CD14-positive monocyte (primary cell): ENCODE measurements around the gene SLC1A7. TPM values are rescaled to one million over a fixed set of nuclear protein-coding genes. Genes with fewer than 3 reads are reported as not detected.

Experiments used
- DNase-seq, 3 donors: peaks; one replicate each; pipeline ENCODE4 v3.0.0-alpha.2; 2011 to 2022
- H2AFZ ChIP-seq: 2 replicates; pipeline ENCODE4 v1.6.0; 2012; ENCODE audit warnings: mild to moderate bottlenecking, low read depth, low read length, inconsistent platforms; ENCODE audit not compliant: insufficient read depth, poor library complexity, severe bottlenecking
- H3K27ac ChIP-seq, 2 donors: 1 replicate in 1 of 2; 2 replicates in 1 of 2; pipeline ENCODE4 v1.5.1; 2012 to 2013; ENCODE audit warnings: low read length in 2 of 2, control low read depth in 1 of 2, inconsistent platforms in 1 of 2, low read depth in 1 of 2, mild to moderate bottlenecking in 1 of 2
- H3K27me3 ChIP-seq, 2 donors: one replicate each; pipeline versions ENCODE4 v1.6.0 to v1.6.1; 2011 to 2013; ENCODE audit warnings: low read length in 2 of 2; ENCODE audit not compliant: control insufficient read depth in 2 of 2, insufficient read depth in 2 of 2
- H3K36me3 ChIP-seq, 2 donors: replicated peaks in 1 of 2; 1 replicate in 1 of 2; 2 replicates in 1 of 2; pipeline versions ENCODE4 v1.5.1 to v1.6.1; 2012 to 2013; ENCODE audit warnings: low read length in 2 of 2, control low read depth in 1 of 2, inconsistent platforms in 1 of 2, mild to moderate bottlenecking in 1 of 2; ENCODE audit not compliant: insufficient read depth in 2 of 2, control insufficient read depth in 1 of 2
- H3K4me1 ChIP-seq, 2 donors: 1 replicate in 1 of 2; 2 replicates in 1 of 2; pipeline versions ENCODE4 v1.5.1 to v1.6.1; 2012 to 2013; ENCODE audit warnings: low read length in 2 of 2, control low read depth in 1 of 2, inconsistent platforms in 1 of 2, mild to moderate bottlenecking in 1 of 2, moderate library complexity in 1 of 2; ENCODE audit not compliant: insufficient read depth in 2 of 2, control insufficient read depth in 1 of 2
- H3K4me2 ChIP-seq: replicated peaks from 2 replicates; pipeline ENCODE3; 2012; ENCODE audit warnings: low read length, moderate library complexity, mild to moderate bottlenecking; ENCODE audit not compliant: poor library complexity, severe bottlenecking; ENCODE audit errors: extremely low read depth
- H3K4me3 ChIP-seq, 3 experiments: fragments of 200-600 bp in 1 of 3; sonication (generic) in 1 of 3; replicated peaks in 1 of 3; 1 replicate in 2 of 3; 2 replicates in 1 of 3; pipeline ENCODE4 v1.5.1; 2011 to 2013; ENCODE audit warnings: low read length in 3 of 3, mild to moderate bottlenecking in 3 of 3, control low read depth in 2 of 3, low read depth in 2 of 3, inconsistent platforms in 1 of 3, moderate library complexity in 1 of 3
- H3K79me2 ChIP-seq: 2 replicates; pipeline ENCODE4 v1.6.0; 2012; ENCODE audit warnings: mild to moderate bottlenecking, control low read depth, inconsistent platforms, low read length, moderate library complexity; ENCODE audit not compliant: insufficient read depth
- H3K9ac ChIP-seq: 2 replicates; pipeline ENCODE4 v1.6.0; 2017; ENCODE audit warnings: low read length, mild to moderate bottlenecking; ENCODE audit not compliant: insufficient read depth, poor library complexity, severe bottlenecking
- H3K9me3 ChIP-seq, 2 donors: replicated peaks in 1 of 2; 1 replicate in 1 of 2; 2 replicates in 1 of 2; pipeline versions ENCODE4 v1.5.1 to v1.6.1; 2012 to 2013; ENCODE audit warnings: low read length in 2 of 2, control low read depth in 1 of 2; ENCODE audit not compliant: control insufficient read depth in 1 of 2, insufficient read depth in 1 of 2
- H4K20me1 ChIP-seq: 2 replicates; pipeline ENCODE4 v1.6.0; 2012; ENCODE audit warnings: mild to moderate bottlenecking, low read length, control low read depth, moderate library complexity; ENCODE audit not compliant: insufficient read depth
- H3K27ac Mint-ChIP-seq, 7 donors: one replicate each; pipeline ENCODE4 v1.8.0; 2020; ENCODE audit warnings: mild to moderate bottlenecking in 7 of 7, mixed read lengths in 7 of 7, moderate library complexity in 6 of 7, inconsistent platforms in 2 of 7
- H3K27me3 Mint-ChIP-seq, 3 donors: one replicate each; pipeline ENCODE4 v1.8.0; 2021 to 2022; ENCODE audit warnings: low read depth in 3 of 3, mild to moderate bottlenecking in 3 of 3, mixed read lengths in 3 of 3, moderate library complexity in 3 of 3, inconsistent platforms in 1 of 3
- H3K36me3 Mint-ChIP-seq, 2 donors: one replicate each; pipeline ENCODE4 v1.8.0; 2020; ENCODE audit warnings: mixed read lengths in 2 of 2, inconsistent platforms in 1 of 2, mild to moderate bottlenecking in 1 of 2
- H3K4me1 Mint-ChIP-seq: one replicate; pipeline ENCODE4 v1.8.0; 2020; ENCODE audit warnings: mild to moderate bottlenecking, mixed read lengths
- H3K4me3 Mint-ChIP-seq, 2 donors: one replicate each; pipeline ENCODE4 v1.8.0; 2020; ENCODE audit warnings: mild to moderate bottlenecking in 2 of 2, mixed read lengths in 2 of 2, moderate library complexity in 1 of 2
- H3K9me3 Mint-ChIP-seq, 7 donors: one replicate each; pipeline ENCODE4 v1.8.0; 2020 to 2022; ENCODE audit warnings: mixed read lengths in 7 of 7, mild to moderate bottlenecking in 6 of 7, moderate library complexity in 6 of 7, inconsistent platforms in 2 of 7
- CTCF ChIP-seq: fragments of 200-600 bp; IDR thresholded peaks from one replicate; pipeline ENCODE4 v1.8.0; 2022; ENCODE audit warnings: antibody characterized with exemption, mild to moderate bottlenecking
- WGBS: methylation state at CpG from one replicate; pipeline ENCODE4 v1.1.5; 2013; ENCODE audit warnings: missing lambda C conversion rate; ENCODE audit not compliant: insufficient coverage; 5-methylcytosine and 5-hydroxymethylcytosine counted together
- intact Hi-C, 2 donors: fragments of 100-400 bp; cut with micrococcal nuclease; formaldehyde crosslinking; loops; one replicate each; pipeline versions ENCODE4 v1.15.0 to v1.15.1; 2023
- polyA plus RNA-seq, 3 donors: library from polyadenylated mRNA; depleted of rRNA in 1 of 3; unstranded in 2 of 3; stranded (reverse) in 1 of 3; fragments of 300-500 nt in 2 of 3; fragments of >200 nt in 1 of 3; fragmentation: Illumina TruSeq in 2 of 3; gene quantifications; 1 replicate in 2 of 3; 2 replicates in 1 of 3; pipeline ENCODE4 v1.2.3, GENCODE V29; 2012 to 2021

The SLC1A7 gene
- polyA plus RNA-seq, 3 donors, result not detected

DNA sequence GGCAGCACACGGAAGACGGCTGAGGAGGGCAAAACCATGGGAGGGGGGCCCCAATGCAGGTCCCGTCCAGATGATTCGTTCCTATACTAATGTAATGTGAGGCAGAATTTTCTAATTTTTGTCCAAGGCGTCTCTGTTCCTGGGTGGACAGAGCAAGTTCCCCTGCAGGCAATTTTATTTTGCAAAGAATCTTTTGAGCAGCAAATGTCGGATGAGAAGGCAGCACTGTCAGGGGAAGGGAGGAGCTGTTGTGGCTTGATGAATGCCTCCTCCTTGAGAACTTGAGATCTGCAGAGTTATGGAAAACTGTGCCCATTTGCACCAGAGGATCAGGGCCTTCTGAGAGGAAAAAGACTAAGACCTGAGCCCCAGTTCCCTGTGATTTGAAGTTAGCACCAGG, 17.3 kb downstream of the SLC1A7 start:
- DNase-seq, result no peak
- no peaks in the 10 kb centered on the region for H3K4me1 Mint-ChIP-seq
- Histone ChIP-seq H3K79me2 (no peaks in the 10 kb centered on the region), H3K36me3 (no peaks in the 10 kb centered on the region), H3K9ac (no peak overlapping the region), H3K9me3 (no peaks in the 10 kb centered on the region), H4K20me1 (no peaks in the 10 kb centered on the region), H3K27me3 (no peaks in the 10 kb centered on the region), H3K4me3 (no peak overlapping the region), H3K4me2 (no peak overlapping the region), H2AFZ (no peak overlapping the region), H3K4me1 (no peaks in the 10 kb centered on the region), H3K27ac (no peak overlapping the region)
- intact Hi-C loops, result no loop called here
- H3K9me3 Mint-ChIP-seq, result peaks cover 0 to 2% (median 0%) of the 10 kb centered on the region in 7 donors
- H3K27ac Mint-ChIP-seq, result no peak overlapping the region
- no peak overlapping the region for H3K4me3 Mint-ChIP-seq
- 83% methylated on average over 4 of the region's 6 CpGs for WGBS
- peaks cover 3 to 7% (median 6%) of the 10 kb centered on the region in 3 donors for H3K27me3 Mint-ChIP-seq
- TF ChIP-seq CTCF, result no peak
- no peaks in the 10 kb centered on the region for H3K36me3 Mint-ChIP-seq

- Histone ChIP-seq H3K9me3 (no peaks in the 10 kb centered on the region), H3K27ac (no peak overlapping the region), H2AFZ (no peak overlapping the region), H3K36me3 (no peaks in the 10 kb centered on the region), H3K4me2 (no peak overlapping the region), H3K4me3 (no peak overlapping the region), H4K20me1 (no peaks in the 10 kb centered on the region), H3K9ac (no peak overlapping the region), H3K4me1 (no peaks in the 10 kb centered on the region), H3K79me2 (no peaks in the 10 kb centered on the region), H3K27me3 (no peaks in the 10 kb centered on the region)
- H3K4me1 Mint-ChIP-seq, result no peaks in the 10 kb centered on the region
- H3K36me3 Mint-ChIP-seq, result no peaks in the 10 kb centered on the region
- peaks cover 3 to 9% (median 5%) of the 10 kb centered on the region in 3 donors for H3K27me3 Mint-ChIP-seq
- H3K9me3 Mint-ChIP-seq, result no peaks in the 10 kb centered on the region
- TF ChIP-seq CTCF, result no peak
- no peak overlapping the region for H3K4me3 Mint-ChIP-seq
- DNase-seq, result no peak
- no peak overlapping the region for H3K27ac Mint-ChIP-seq
- intact Hi-C loops, result no loop called here
- 92% methylated on average over 17 of the region's 19 CpGs for WGBS
Observed at GRCh38 chr1:53123453-53124140, 18.8 kb downstream of the SLC1A7 start.
